Endodermal cell (in vitro differentiated cells): ENCODE data around the gene MAPKAPK2. TPM values are rescaled to one million over a fixed set of nuclear protein-coding genes. Genes with fewer than 3 reads are reported as not detected.

Experiments used
- DNase-seq: peaks from one replicate; pipeline ENCODE4 v3.0.0-alpha.2; 2017
- H3K27ac ChIP-seq: 2 replicates; pipeline ENCODE4 v1.5.1; 2013; ENCODE audit warnings: mild to moderate bottlenecking, low read depth, low read length, moderate library complexity
- H3K27me3 ChIP-seq: 2 replicates; pipeline ENCODE4 v1.6.1; 2013; ENCODE audit warnings: mild to moderate bottlenecking, low read length, moderate library complexity; ENCODE audit not compliant: insufficient read depth, control insufficient read depth, poor library complexity, severe bottlenecking
- H3K36me3 ChIP-seq: 2 replicates; pipeline ENCODE4 v1.7.0; 2013; ENCODE audit warnings: mild to moderate bottlenecking, low read length, moderate library complexity; ENCODE audit not compliant: control insufficient read depth, insufficient read depth
- H3K4me1 ChIP-seq: one replicate; pipeline ENCODE4 v1.7.0; 2013; ENCODE audit warnings: low read length; ENCODE audit not compliant: control insufficient read depth, insufficient read depth
- H3K4me3 ChIP-seq: 2 replicates; pipeline ENCODE4 v1.5.1; 2013; ENCODE audit warnings: mild to moderate bottlenecking, low read length, moderate library complexity
- H3K9ac ChIP-seq: 2 replicates; pipeline ENCODE4 v1.6.1; 2013; ENCODE audit warnings: mild to moderate bottlenecking, low read length, moderate library complexity; ENCODE audit not compliant: poor library complexity, severe bottlenecking; ENCODE audit errors: extremely low read depth
- H3K9me3 ChIP-seq: 2 replicates; pipeline ENCODE4 v1.6.1; 2013; ENCODE audit warnings: mild to moderate bottlenecking, low read length, moderate library complexity; ENCODE audit not compliant: control insufficient read depth
- H3K27ac Mint-ChIP-seq: 2 replicates; pipeline ENCODE4 v1.8.0; 2020; ENCODE audit warnings: mixed read lengths
- H3K27me3 Mint-ChIP-seq: 2 replicates; pipeline ENCODE4 v1.8.0; 2021; ENCODE audit warnings: mild to moderate bottlenecking, mixed read lengths; ENCODE audit not compliant: insufficient read depth
- H3K36me3 Mint-ChIP-seq: 2 replicates; pipeline ENCODE4 v1.8.0; 2020; ENCODE audit warnings: low read depth, mixed read lengths
- H3K4me1 Mint-ChIP-seq: 2 replicates; pipeline ENCODE4 v1.8.0; 2020; ENCODE audit warnings: mixed read lengths
- H3K4me3 Mint-ChIP-seq: 2 replicates; pipeline ENCODE4 v1.8.0; 2020; ENCODE audit warnings: mild to moderate bottlenecking, moderate library complexity, mixed read lengths
- H3K9me3 Mint-ChIP-seq: 2 replicates; pipeline ENCODE4 v1.8.0; 2020; ENCODE audit warnings: mild to moderate bottlenecking, mixed read lengths
- WGBS, 2 experiments: methylation state at CpG; one replicate each; pipeline versions ENCODE4 v1.1.5 to v1.1.7; 2013; ENCODE audit warnings: missing lambda C conversion rate in 2 of 2, mixed read lengths in 1 of 2; ENCODE audit not compliant: insufficient coverage in 1 of 2, insufficient read length in 1 of 2; 5-methylcytosine and 5-hydroxymethylcytosine counted together
- total RNA-seq, 2 donors: library from RNA; stranded (reverse); fragmentation: NEBNext Ultra II Directional in 1 of 2; extraction: Animal tissue kit (Norgen Biotek cat#: 25700) in 1 of 2; gene quantifications; 2 replicates in 1 of 2; 3 replicates in 1 of 2; pipeline ENCODE4 v1.2.1, GENCODE V29; 2021
- TF ChIP-seq, protein P1 (sequence below): fragments of 200-600 bp; sonication (generic); conservative IDR thresholded peaks from 2 replicates; pipeline ENCODE4 v1.5.0; 2021; ENCODE audit warnings: antibody characterized with exemption, mild to moderate bottlenecking

MAPKAPK2 gene
- total RNA-seq, 2 donors from 2014 or later: 72.8 to 79.7 TPM

GRCh38 chr1:206658981-206659273, 25.8 kb upstream of the MAPKAPK2 start:
- H3K27ac ChIP-seq: no peak overlapping the region
- H3K36me3 ChIP-seq: no peaks in the 10 kb centered on the region
- Mint-ChIP-seq H3K27ac (no peak overlapping the region), H3K9me3 (no peaks in the 10 kb centered on the region), H3K4me1 (peaks cover 11% of the 10 kb centered on the region), H3K36me3 (no peaks in the 10 kb centered on the region), H3K4me3 (peak overlapping the region; percentile 35), H3K27me3 (peaks cover 51% of the 10 kb centered on the region)
- no peaks in the 10 kb centered on the region for H3K4me1 ChIP-seq
- 68 to 70% methylated on average over 3 to 7 of the region's 7 CpGs for WGBS, 2 experiments
- no peak overlapping the region for H3K4me3 ChIP-seq
- H3K9me3 ChIP-seq: no peaks in the 10 kb centered on the region
- TF ChIP-seq, protein P1, sequence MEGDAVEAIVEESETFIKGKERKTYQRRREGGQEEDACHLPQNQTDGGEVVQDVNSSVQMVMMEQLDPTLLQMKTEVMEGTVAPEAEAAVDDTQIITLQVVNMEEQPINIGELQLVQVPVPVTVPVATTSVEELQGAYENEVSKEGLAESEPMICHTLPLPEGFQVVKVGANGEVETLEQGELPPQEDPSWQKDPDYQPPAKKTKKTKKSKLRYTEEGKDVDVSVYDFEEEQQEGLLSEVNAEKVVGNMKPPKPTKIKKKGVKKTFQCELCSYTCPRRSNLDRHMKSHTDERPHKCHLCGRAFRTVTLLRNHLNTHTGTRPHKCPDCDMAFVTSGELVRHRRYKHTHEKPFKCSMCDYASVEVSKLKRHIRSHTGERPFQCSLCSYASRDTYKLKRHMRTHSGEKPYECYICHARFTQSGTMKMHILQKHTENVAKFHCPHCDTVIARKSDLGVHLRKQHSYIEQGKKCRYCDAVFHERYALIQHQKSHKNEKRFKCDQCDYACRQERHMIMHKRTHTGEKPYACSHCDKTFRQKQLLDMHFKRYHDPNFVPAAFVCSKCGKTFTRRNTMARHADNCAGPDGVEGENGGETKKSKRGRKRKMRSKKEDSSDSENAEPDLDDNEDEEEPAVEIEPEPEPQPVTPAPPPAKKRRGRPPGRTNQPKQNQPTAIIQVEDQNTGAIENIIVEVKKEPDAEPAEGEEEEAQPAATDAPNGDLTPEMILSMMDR: no peak
- DNase-seq: no peak
- peaks cover 30% of the 10 kb centered on the region for H3K27me3 ChIP-seq
- no peak overlapping the region for H3K9ac ChIP-seq

DNA sequence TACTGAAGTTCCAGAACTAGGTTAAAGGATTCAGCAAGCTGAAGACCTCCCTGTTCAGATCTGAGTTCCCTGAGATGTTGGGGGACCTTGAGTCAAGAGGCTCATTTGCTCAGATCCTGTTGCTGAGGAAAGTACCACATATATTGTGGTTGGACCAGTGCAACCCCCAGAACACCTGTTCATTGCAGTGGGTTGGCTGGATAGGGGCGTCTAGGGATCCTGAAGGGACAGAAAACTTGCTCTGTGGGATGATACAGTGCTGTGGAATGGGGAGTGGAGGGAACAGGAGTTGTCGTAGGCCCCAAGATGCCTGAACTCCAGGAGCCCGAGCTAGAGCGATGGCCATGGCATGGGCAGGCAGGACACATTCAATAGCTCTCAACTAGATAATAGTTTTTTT, 24.6 kb upstream of the MAPKAPK2 start:
- Histone ChIP-seq H3K4me1 (no peaks in the 10 kb centered on the region), H3K27me3 (peaks cover 32% of the 10 kb centered on the region), H3K36me3 (no peaks in the 10 kb centered on the region), H3K9me3 (no peaks in the 10 kb centered on the region), H3K4me3 (no peak overlapping the region), H3K9ac (no peak overlapping the region), H3K27ac (no peak overlapping the region)
- no peak overlapping the region for H3K27ac Mint-ChIP-seq
- no peak overlapping the region for H3K4me3 Mint-ChIP-seq
- H3K9me3 Mint-ChIP-seq: no peaks in the 10 kb centered on the region
- H3K36me3 Mint-ChIP-seq: no peaks in the 10 kb centered on the region
- H3K27me3 Mint-ChIP-seq: peaks cover 54% of the 10 kb centered on the region
- WGBS, 2 experiments: 90 to 93% methylated on average over 4 of the region's 4 CpGs
- no peak for DNase-seq
- H3K4me1 Mint-ChIP-seq: peaks cover 11% of the 10 kb centered on the region
- TF ChIP-seq, protein P1: no peak

DNA sequence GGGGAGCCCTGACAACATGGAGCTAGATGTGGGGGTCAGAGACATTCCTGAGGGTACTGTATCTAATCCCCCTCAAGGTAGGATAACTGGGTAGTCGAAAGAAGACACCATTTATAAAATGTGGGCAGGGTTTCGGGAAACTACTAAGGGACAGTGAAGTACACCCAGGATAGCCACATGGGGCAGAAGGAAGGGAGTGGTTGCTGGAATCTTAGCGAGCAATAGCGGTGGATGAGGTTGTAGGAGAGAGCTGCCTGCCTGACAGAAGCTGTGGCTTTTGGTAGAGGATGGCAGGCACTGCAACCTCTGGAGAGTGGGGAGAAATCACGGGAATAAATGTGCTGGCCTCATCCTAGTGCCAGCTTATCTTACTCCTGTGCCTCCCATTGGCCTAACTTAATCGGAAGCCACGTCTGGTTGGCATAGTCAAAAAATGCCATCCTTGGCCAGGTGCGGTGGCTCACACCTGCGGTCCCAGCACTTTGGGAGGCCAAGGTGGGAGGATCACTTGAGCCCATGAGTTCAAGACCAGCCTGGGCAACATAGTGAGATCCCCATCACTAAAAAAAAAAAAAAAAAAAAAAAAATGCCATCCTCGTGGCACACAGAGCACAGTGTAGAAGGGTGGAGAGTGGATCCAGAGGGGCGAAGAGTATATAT, 23.4 kb upstream of the MAPKAPK2 start:
- no peak overlapping the region for H3K27ac ChIP-seq
- no peaks in the 10 kb centered on the region for H3K4me1 ChIP-seq
- H3K4me3 ChIP-seq: no peak overlapping the region
- Mint-ChIP-seq H3K9me3 (no peaks in the 10 kb centered on the region), H3K4me1 (peaks cover 11% of the 10 kb centered on the region), H3K36me3 (no peaks in the 10 kb centered on the region), H3K27me3 (peaks cover 64% of the 10 kb centered on the region), H3K4me3 (no peak overlapping the region), H3K27ac (no peak overlapping the region)
- TF ChIP-seq, protein P1: no peak
- 87 to 91% methylated on average over 6 to 11 of the region's 11 CpGs for WGBS, 2 experiments
- H3K9ac ChIP-seq: no peak overlapping the region
- DNase-seq: no peak
- H3K27me3 ChIP-seq: peaks cover 32% of the 10 kb centered on the region
- H3K36me3 ChIP-seq: no peaks in the 10 kb centered on the region
- H3K9me3 ChIP-seq: no peaks in the 10 kb centered on the region
